VCaP (cell line): ENCODE measurements around the gene HS6ST3.

Experiments used
- H3K27ac ChIP-seq: fragments of 450-650 bp; 2 replicates; pipeline ENCODE4 v1.5.1; 2017
- TF ChIP-seq, protein P1 (sequence below): fragments of 450-650 bp; conservative IDR thresholded peaks from 2 replicates; pipeline ENCODE4 v1.5.1; 2017; ENCODE audit warnings: mild to moderate bottlenecking, moderate library complexity

Gene HS6ST3

DNA sequence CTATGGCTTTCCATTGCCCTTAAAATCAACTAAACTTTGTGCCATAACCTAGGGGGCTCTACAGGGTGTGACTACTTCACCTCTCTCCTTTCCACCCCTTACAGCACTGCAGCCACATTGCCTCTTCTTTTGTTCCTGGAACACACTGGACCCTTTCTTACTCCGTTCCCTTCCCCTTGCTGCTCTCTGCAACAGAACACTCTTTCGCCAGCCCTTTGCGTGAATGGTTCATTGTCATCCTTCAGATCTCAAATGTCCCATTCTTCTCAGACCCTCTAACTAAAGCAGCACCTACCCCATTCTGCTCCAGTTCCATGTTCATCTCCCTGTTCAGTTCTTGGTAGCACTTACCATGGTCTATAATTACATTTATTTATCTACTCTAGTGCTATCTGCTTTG lies 696.1 kb downstream of the HS6ST3 start:
- H3K27ac ChIP-seq: no peak overlapping the region
- TF ChIP-seq, protein P1, sequence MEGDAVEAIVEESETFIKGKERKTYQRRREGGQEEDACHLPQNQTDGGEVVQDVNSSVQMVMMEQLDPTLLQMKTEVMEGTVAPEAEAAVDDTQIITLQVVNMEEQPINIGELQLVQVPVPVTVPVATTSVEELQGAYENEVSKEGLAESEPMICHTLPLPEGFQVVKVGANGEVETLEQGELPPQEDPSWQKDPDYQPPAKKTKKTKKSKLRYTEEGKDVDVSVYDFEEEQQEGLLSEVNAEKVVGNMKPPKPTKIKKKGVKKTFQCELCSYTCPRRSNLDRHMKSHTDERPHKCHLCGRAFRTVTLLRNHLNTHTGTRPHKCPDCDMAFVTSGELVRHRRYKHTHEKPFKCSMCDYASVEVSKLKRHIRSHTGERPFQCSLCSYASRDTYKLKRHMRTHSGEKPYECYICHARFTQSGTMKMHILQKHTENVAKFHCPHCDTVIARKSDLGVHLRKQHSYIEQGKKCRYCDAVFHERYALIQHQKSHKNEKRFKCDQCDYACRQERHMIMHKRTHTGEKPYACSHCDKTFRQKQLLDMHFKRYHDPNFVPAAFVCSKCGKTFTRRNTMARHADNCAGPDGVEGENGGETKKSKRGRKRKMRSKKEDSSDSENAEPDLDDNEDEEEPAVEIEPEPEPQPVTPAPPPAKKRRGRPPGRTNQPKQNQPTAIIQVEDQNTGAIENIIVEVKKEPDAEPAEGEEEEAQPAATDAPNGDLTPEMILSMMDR: no peak

DNA sequence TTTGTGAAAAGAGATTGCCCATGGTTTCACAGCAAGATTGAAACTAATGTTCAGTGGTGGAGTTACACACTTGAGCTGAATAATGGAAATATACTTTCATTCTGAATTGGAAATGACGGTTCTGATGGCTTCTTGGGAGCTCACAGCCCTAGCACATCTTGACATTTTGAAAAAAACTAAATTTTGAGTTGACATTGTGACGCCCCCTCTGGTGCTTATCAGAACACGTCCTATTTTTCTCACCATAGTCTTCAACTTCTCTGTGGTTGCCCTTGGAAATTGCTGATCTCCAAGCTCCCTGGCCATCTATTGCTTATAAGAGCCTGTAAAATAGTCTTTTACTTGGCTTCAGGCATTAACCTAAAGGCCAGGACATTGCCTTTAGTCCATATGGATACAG lies 702.3 kb downstream of the HS6ST3 start:
- TF ChIP-seq, protein P1: no peak
- H3K27ac ChIP-seq: no peak overlapping the region

DNA sequence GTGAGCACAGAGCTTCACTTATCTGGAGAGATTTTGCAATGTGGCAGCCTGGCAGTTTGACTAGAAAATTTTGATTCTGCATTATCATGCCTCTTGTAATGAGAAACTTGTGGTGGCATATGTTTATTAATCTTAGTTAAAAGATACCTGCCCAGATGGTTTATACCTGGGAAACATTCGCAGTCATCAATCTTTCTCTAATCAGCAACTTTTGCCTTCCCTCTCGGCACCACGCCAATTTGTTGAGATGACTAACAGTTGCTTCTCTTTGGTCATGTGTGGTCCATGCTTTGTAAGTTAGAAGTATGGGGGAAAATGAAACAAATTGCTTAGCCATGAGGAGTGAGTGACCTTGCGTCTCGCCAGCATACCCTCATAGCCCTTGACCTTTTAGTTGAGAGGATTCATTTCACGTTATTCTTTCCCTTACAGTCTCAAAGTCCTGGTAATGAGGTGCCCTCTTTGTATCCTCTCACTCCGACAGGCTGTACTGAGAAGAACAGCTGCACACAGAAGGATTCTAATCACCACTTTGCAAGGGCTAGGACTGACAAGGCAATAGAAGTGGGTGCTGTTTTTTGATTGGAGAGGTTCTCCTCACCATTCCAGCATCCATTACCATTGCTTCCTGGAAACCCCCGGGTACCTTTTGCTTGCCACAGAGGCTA lies 703.0 kb downstream of the HS6ST3 start:
- no peak overlapping the region for H3K27ac ChIP-seq
- TF ChIP-seq, protein P1: no peak

DNA sequence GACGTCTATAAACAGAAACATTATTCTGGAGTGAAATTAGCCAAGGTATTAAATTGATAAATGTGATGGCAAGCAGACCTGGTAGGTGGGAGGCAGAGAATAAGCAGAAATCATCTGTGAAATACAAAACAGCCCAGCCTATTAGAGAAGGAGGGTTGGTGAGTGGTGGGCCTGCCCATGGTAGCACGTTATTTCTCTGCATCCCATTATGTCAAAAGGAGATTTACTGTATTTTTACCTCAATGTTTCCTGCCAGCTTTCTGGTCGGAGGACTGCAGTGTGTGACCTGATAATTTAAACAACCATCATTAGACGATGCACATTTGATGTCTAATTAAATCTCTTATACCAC lies 703.5 kb downstream of the HS6ST3 start:
- TF ChIP-seq, protein P1: no peak
- no peak overlapping the region for H3K27ac ChIP-seq

DNA sequence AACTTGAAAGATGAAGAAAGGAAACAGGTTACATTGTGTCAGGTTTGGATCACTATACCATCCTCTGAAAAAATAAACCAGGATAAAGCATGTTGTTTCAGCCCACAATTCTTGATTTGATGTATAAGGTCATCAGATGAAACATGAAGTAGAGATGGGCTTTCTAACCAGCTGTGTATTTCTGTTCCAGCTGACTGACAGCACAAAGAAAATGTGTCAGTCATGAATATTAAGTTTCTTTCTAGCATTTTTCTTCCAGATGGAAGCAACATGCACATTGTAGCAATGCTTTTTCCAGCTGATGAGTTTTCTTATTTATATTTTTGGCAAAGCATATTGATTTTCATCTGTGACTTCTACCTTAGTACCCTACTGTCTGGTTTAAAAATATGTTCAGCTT lies 704.8 kb downstream of the HS6ST3 start:
- TF ChIP-seq, protein P1: no peak
- H3K27ac ChIP-seq: no peak overlapping the region

DNA sequence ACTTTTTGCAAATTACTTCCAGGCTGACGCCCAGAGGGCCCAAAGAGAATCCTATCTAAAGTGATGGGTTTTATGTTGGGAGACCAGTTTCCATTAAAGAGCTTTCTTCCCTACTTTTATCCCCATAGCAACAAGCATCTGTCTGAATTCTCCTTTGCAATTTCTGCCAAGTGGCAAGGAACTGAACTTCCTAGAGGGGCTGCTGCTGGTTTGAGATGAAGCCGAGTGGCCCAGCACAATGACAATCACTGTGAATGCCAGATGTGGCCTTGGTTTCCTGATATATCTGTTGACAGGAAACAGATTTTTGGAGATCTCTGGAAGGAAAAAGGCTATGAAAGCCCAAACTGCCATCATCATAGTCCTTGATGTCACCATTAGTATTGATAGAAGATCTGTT lies 705.8 kb downstream of the HS6ST3 start:
- H3K27ac ChIP-seq: no peak overlapping the region
- TF ChIP-seq, protein P1: no peak

DNA sequence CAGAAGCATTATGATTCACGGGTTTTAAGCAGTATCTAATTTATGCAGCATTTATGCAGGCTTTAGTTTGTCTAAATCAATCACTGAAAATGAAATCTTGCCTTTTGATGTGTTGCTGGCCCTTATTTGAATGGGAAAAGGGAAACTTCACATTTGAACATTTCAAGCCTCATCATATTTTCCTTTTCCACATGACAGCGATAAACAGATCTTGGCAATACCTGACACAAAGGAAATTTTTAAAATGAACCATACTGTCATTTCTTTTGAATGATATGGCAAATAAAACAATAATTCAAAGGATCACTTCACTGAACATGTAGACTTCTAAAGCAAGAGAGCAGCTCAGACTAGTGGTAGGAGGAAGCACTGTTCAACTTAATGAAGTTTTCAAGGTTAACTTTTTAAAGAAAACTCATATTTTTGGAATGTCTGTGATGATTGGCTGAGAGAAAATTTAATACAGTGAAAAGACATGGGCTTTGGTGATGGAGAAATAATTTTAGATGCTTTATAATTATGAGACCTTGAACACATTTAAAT lies 706.3 kb downstream of the HS6ST3 start:
- H3K27ac ChIP-seq: no peak overlapping the region
- TF ChIP-seq, protein P1: peak; percentile 45
